Measurements from ENCODE around the gene RPTOR.

GRCh38 chr17:80701730-80702129 is 157.1 kb downstream of the RPTOR start:
- TF ChIP-seq EZH2phosphoT487 (IDR thresholded peaks at IDR 0.05; ENCODE audit: insufficient read depth, low read depth) (no peak), EZH2 (IDR thresholded peaks at IDR 0.05; ENCODE audit: insufficient read depth, poor library complexity, severe bottlenecking) (no peak)
